DMS79 treated with DMSO at 0.1 percent for 48 hours (cell line): ENCODE data around the gene FAM53B.
"Not testable (repeated sequence)": the region's sequence is repeated elsewhere in the genome, so short reads cannot be mapped to it uniquely, and the experiment has no call there.

Source experiments
- DNase-seq: peaks from one replicate; lab custom pipeline; 2025; lab: John Stamatoyannopoulos, UW

FAM53B gene

GRCh38 chr10:124744102-124745050 lies at the start of gene FAM53B:
Gene FAM53B (minus strand): TSS chr10:124744378. CDS start chr10:124706713, 37,665 bp downstream.
- peak; percentile 28 for DNase-seq

GRCh38 chr10:124792998-124793352 lies 48.8 kb upstream of the FAM53B start:
- DNase-seq, result no peak

GRCh38 chr10:124791547-124792348 lies 47.6 kb upstream of the FAM53B start, which contains the start of gene EEF1AKMT2:
Gene EEF1AKMT2 (minus strand): TSS chr10:124791887. CDS start chr10:124791833, 54 bp downstream.
- DNase-seq, result peak; percentile 55

- DNase-seq, result not testable (repeated sequence)
Observed at GRCh38 chr10:124782900-124783299, 38.7 kb upstream of the FAM53B start.

- no peak for DNase-seq
Observed at GRCh38 chr10:124768791-124769190, 24.6 kb upstream of the FAM53B start.

- DNase-seq, result no peak
Observed at GRCh38 chr10:124765256-124765655, 21.1 kb upstream of the FAM53B start.

- DNase-seq, result no peak
Observed at GRCh38 chr10:124763267-124763666, 19.1 kb upstream of the FAM53B start.

GRCh38 chr10:124762281-124762680 lies 18.1 kb upstream of the FAM53B start:
- DNase-seq, result no peak

GRCh38 chr10:124756156-124756903 lies 12.2 kb upstream of the FAM53B start:
- DNase-seq, result no peak

- no peak for DNase-seq
Observed at GRCh38 chr10:124755581-124755980, 11.4 kb upstream of the FAM53B start.

- no peak for DNase-seq
Observed at GRCh38 chr10:124754227-124754626, 10.0 kb upstream of the FAM53B start.

GRCh38 chr10:124748953-124749645 lies 4.9 kb upstream of the FAM53B start:
- DNase-seq, result no peak

- DNase-seq, result no peak
Observed at GRCh38 chr10:124748166-124748565, 4.0 kb upstream of the FAM53B start.

- DNase-seq, result no peak
Observed at GRCh38 chr10:124747745-124748144, 3.6 kb upstream of the FAM53B start.

- DNase-seq, result no peak
Observed at GRCh38 chr10:124746992-124747391, 2.8 kb upstream of the FAM53B start.

- not testable (repeated sequence) for DNase-seq
Observed at GRCh38 chr10:124746447-124746846, 2.3 kb upstream of the FAM53B start.

- DNase-seq, result no peak
Observed at GRCh38 chr10:124745673-124746072, 1.5 kb upstream of the FAM53B start.

GRCh38 chr10:124745252-124745651 lies 1.1 kb upstream of the FAM53B start:
- DNase-seq, result no peak

GRCh38 chr10:124743191-124744101 lies 732 bp downstream of the FAM53B start:
- DNase-seq, result no peak
